GM18868 (cell line): ENCODE measurements around the gene ERMARD.

ENCODE experiments used
- ATAC-seq: cut with Tn5 transposase; IDR thresholded peaks from one replicate; pipeline ENCODE4 v1.9.1; 2021; ENCODE audit warnings: mild to moderate bottlenecking, moderate library complexity; ENCODE audit not compliant: unreplicated experiment

The ERMARD gene

DNA sequence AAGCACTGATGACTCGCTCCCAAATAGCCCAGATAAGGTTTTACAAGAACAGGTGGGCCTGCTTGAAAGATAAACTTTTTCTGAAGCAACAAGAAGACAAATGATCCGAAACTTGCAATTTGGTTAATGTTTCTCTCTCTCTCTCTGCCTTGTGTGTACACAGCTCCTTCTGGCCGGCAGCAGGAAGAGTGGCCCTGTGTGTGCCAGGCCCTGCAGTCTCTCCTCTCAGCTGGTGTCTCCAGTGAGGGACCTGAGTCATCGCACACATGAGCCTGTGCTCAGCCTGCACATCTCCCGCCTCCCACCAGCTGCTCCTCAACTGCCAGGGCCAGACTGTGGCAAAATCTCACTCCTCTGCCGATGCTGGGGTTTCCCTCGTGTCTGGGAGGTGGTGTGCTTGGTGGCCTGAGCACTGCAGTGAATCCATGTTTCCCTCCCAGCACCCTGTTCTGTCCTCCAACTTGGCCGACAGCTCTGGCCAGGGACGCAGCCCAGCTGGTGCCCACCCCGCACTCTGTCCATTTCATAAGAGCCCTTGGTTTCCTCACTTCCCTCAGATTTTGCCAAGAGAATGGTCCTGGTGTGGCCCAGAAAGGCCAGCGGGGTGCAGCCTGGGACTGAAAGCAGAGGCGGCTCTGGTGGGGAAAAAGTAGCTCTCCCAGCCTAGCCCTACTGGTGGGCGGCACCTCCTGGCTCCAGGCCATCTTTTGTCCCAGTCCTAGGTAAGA lies 49.4 kb downstream of the ERMARD start:
- peak; percentile 46 for ATAC-seq

DNA sequence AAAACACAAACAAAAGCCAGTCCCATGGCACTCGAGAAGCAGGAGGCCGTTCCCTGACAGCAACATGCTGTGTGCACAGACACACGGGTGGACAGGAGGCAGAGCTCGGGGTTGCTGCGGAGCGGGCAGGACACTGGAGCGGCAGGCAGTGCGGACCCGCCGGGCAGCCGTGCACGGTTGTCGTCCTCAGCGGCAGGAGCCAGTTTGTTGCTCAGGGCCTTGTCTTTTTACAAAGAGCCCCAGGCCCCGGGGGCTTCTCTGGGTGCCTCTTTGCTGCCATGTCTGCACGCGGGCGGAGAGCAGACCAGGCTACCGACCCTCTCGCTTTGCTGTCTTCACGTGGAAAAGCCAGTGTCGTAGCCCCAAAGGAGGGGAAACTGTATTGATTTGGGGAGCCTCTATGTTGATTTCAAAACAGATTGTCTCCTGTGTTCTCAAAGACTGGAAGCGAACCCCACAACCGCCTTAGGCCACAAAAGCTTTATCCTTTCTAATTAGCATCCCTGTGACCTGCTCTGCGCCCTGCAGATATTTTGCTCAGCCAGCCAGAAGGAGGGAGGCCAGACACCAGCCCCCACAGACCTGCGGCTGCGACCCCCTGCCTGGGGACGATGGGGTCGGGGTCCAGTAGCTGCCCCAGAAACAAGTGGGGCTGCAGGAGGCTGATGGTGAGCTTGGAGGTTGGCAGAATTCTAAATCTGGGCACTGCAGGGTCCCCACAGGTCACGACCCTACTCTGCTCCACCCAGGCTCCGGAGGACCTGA lies 50.2 kb downstream of the ERMARD start:
- no peak for ATAC-seq

DNA sequence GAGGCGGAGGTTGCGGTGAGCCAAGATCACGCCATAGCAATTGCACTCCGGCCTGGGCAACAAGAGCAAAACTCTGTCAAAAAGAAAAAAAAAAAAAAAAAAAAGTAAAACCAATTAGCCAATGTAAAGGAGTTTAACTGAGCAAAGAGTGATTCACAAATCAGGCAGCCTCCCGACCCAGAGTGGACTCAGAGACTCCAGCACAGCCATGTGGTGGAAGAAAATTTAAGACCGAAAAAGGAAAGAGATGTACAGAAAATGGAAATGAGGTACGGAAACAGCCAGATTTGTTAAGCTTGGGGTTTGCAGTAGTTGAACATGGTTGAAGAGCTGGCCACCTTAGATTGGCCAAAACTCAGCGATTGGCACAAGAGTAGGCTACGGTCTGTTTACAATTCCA lies 51.4 kb downstream of the ERMARD start:
- ATAC-seq, result no peak

DNA sequence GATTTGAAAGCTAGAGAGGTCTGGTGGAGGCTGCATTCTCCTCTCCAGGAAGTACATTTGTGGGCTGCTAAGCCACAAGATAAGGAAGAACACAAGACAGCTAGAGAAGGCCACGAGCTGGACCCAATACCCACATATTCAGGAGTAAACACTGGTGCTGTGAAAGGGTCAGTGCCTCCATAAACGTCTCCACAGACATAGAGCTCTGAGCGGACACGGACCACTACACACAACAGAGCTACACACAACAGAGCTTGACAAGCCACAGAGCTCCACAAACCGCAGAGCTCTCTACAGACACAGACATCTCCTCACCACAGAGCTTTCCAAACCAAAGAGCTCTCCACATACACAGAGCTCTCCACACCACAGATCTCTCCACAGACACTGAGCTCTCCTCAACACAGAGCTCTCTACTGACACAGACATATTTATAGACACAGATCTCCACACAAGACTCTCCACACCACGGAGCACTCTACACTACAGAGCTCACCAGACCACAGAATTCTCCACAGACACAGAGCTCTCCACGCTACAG lies 51.9 kb downstream of the ERMARD start:
- ATAC-seq, result no peak

DNA sequence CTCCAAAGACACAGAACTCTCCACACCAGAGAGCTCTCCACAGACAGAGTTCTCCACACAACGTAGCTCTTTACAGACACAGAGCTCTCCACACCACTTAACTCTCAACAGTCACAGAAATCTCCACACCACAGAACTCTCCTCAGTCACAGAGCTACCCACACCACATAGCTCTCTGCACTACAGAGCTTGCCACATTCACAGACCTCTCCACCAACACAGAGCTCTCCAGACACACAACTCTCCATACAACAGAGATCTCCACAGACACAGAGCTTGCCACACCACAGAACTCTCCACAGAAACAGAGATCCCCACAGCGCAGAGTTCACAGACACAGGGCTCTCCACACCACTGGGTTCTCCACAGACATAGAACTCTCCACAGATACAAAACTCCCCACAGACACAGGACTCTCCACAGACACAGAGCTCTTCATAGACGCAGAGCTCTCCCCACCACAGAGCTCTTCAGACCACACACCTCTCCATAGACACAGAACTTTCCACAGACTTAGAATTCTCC lies 52.5 kb downstream of the ERMARD start:
- ATAC-seq, result no peak

DNA sequence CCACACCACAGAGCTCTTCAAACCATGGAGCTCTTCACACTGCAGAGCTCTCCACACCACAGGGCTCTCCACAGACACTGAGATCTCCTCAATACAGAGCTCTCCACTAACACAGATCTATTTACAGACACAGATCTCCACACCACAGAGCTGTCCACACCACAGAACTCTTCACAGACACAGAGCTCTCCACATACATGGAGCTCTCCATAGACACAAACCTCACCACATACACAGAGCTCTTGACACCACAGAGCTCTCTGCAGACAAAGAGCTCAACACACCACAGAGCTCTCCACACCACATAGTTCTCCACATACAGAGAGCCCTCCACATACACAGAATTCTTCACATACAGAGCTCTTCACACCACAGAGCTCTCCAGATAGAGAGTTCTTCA lies 53.0 kb downstream of the ERMARD start:
- no peak for ATAC-seq

DNA sequence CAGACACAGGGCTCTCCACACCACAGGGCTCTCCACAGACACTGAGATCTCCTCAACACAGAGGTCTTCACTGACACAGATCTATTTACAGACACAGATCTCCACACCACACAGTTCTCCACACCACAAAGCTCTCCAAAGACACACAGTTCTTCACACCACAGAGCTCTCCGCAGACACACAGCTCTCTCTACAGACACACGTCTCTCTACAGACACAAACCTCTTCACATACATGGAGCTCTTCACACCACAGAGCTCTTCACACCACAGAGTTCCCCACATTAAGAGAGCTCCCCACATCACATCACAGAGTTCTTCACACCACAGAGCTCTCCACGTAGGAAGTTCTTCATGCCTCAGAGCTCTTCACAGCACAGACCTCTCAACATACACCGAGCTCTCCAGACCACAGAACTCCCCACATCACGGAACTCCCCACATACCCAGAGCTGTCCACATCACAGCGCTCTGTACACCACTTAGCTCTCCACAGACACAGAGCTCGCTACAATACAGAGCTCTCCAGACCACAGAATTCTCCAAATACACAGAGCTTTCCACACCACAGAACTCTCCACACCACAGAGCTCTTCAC lies 53.9 kb downstream of the ERMARD start:
- peak; percentile 47 for ATAC-seq

DNA sequence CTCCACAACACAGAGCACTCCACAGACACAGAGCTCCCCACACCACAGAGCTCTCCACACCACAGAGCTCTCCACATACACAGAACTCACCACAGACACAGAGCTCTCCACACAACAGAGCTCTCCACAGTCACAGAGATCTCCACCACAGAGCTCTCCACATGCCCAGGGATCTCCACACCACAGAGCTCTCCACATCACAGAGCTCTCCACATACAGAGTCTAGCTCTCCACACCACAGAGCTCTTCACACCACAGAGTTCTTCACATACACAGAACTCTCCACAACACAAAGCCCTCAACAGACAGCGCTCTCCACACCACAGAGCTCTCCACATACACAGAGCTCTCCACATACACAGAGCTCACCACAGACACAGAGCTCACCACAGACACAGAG lies 55.3 kb downstream of the ERMARD start:
- ATAC-seq, result no peak

DNA sequence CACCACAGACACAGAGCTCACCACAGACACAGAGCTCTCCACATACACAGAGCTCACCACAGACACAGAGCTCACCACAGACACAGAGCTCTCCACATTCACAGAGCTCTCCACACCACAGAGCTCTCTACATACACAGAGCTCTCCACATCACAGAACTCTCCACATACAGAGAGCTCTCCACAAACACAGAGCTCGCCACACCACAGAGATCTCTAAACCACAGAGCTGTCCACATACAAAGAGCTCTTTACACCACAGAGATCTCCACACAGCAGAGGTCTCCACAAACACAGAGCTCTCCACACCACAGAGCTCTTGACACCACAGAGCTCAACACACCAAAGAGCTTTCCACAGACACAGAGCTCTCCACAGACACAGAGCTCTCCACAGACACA lies 55.8 kb downstream of the ERMARD start:
- ATAC-seq, result no peak

DNA sequence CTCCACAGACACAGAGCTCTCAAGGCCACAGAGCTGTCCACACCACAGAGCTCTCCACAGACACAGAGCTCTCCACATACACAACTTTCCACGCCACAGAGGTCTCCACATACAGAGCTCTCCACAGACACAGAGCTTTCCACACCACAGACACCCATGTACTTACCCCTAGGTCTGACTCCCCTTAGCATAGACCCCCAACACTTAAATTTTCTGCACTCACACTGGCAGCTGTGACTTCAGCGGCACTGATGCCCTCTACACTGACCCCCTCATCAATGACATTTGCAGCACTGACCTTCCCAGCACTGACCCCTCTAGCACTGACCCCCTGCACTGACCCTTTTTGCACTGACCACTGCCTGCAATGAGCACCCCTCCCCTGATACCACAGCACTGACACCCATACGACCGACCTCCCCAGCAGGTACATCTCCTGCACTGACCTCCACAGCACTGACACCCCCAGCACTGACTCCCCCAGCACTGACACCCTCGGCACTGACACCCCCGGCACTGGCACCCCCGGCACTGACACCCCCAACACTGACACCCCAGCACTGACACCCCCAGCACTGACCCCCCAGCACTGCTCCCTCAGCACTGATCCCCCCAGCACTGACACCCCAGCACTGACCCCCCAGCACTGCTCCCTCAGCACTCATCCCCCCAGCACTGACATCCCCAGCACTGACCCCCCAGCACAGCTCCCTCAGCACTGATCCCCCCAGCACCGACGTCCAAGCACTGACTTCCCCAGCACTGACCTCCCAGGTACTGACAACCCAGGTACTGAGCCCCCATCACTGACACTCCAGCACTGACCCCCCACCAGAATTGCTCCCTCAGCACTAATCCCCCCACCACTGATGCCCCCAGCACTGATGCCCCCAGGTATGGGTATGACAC lies 56.5 kb downstream of the ERMARD start:
- ATAC-seq, result no peak

DNA sequence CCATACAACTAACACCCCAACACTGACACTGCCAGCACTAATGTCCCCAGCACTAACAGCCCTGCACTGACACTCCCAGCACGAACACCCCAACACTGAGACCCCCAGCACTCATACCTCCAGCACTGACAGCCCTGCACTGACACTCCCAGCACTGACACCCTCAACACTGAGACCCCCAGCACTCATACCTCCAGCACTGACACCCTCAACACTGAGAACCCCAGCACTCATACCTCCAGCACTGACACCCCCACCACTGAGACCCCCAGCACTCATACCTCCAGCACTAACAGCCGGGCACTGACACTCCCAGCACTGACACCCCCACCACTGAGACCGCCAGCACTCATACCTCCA lies 57.2 kb downstream of the ERMARD start:
- no peak for ATAC-seq

DNA sequence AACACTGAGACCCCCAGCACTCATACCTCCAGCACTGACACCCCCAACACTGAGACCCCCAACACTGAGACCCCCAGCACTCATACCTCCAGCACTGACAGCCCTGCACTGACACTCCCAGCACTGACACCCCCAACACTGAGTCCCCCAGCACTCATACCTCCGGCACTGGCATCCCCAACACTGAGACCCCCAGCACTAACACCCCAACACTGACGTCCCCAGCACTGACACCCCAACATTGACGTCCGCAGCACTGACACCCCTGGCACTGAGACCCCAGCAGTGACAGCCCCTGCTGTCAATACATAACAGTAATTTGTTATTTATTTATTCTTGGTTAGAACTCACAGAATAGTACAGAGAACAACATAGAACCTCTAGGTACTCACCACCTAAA lies 58.0 kb downstream of the ERMARD start:
- no peak for ATAC-seq

DNA sequence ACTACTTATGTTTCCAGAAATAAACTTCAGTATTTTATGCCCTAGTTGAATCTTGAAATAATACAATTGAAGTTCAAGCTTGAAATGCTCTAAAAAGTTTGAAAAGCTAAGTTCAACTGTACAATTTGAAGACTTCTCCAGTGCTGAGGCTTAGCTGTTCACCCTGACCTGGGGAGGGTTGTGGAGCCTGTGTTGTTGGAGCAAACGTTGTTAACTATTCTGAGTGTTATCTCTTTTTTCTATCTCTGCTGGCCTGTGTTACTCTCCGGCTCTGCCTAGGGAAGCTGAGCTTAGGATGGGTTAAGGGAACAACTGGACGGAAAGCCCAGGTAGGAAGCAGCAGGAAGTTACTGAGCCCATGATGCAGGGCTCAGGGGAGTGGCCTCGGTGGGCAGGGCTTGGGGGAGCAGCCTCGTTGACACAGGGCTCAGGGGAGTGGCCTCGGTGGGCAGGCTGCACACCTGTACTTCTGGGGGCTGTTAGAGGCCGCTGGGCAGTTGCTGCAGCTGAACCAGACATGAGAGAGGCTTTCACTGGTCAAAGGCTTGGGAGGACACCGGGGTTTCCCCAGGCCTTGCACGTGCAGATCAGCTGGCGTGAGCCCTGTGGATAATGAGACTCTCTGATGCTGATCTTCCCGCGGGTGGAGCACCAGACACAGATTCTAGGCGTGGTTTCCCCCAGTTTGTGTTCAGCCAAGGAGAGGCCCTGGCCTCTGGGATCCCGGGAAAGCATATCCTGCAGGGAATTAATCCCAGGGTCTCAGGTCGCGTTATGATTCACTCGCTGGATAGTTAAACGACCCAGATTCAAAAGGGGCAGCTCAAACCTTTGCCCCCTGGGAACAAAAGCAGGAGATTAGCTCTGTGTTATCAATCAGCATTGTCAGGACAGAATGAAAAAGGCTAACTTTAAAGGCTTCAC lies 58.9 kb downstream of the ERMARD start:
- no peak for ATAC-seq

DNA sequence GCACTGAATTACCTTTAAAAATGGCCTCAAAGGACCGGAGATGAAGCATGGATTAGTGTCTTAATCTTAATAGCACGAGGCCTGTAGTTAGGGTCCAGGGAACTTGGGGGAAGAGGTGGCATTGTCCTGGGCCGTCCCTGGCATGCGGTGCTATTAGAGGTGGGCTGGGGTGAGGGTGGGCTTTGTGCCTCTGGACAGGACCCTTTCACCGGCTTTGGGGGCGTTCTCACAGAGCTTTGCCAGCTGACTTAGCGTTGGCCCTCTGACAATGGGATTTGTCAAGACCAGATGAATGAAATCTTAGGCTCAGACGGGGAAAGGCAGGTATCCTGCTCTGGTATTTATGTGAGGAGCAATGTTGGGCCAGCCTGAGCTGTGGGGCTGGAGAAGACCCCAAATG lies 59.6 kb downstream of the ERMARD start:
- ATAC-seq, result no peak

DNA sequence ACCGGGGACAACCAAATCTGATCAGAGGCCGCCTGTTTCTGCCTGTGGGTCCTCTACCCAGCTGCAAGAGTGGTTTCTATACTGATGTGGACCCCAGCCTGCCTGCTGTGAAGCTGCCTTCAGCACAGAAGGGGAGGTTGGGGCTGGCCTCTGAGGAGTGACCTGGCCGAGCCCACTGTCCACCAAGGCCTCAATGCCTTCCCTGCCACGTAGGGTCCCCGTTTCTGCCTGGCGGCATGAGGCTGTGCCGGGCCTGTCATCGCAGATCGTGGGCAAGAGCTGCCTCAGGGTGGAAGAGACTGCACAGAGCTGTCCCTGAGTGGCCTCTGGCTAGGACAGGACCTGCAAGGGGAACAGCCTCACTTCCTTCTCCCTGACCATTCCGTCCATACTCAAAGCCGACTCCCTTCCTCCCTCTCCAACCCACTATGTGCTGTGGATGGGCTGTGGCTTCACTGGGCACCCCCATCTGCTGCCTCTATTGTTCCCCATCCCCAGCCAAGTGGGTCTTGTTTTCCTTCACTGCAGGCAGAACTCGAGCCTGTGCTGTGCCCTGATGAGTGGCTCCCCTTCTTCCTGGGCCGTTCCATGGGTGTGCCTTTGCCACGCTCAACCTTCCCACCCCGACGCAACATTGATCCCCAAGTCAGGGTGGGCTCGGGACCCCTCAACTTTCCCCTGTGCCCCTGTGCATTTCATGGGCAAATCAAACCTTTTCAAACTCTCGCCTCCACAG lies 60.3 kb downstream of the ERMARD start:
- no peak for ATAC-seq

DNA sequence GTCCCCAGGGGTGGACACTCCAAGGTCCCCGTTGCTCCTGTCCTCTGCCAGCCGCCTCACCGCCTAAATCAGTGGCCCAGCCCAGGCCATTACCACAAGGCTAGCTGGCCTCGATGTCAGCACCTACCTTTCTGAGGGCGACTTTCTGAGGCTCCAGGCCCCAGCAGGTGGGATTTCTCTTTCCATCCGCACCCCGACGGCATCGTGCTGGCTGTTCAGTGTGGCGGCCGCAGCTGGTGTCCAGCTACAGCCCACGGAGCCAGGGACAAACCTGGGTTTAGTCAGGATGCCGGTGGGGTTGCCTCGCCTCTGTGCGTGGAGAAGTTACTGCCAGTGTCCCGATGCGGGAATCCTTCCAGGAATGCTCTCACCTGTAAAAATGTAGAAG lies 60.8 kb downstream of the ERMARD start:
- ATAC-seq, result no peak

DNA sequence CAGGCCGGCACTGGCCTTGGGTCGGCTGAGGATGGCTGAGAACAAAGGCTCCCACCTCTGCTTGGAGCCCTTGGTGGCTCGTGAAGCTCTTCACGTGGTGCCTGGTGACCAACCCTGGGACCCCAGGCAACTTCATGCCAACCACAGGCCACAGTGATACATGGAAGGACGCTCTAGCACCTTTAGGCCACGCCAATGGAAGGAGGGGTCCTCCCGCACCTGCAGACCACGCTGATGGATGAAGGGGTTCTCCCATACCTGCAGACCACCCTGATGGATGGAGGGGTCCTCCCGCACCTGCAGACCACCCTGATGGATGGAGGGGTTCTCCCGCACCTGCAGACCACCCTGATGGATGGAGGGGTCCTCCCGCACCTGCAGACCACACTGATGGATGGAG lies 62.5 kb downstream of the ERMARD start:
- ATAC-seq, result no peak

DNA sequence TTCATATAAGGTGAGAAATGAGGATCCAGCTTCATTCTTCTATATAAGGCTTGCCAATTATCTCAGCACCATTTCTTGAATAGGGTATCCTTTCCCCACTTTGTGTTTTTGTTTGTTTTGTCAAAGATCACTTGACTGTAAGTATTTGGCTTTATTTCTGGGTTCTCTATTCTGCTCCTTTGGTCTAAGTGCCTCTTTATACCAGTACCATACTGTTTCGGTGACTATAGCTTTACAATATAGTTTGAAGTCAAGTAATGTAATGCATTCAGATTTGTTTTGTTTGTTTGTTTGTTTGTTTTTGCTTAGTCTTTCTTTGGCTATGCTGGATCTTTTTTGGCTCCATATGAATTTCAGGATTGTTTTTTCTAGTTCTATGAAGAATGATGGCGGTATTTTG lies 64.6 kb downstream of the ERMARD start:
- ATAC-seq, result no peak

DNA sequence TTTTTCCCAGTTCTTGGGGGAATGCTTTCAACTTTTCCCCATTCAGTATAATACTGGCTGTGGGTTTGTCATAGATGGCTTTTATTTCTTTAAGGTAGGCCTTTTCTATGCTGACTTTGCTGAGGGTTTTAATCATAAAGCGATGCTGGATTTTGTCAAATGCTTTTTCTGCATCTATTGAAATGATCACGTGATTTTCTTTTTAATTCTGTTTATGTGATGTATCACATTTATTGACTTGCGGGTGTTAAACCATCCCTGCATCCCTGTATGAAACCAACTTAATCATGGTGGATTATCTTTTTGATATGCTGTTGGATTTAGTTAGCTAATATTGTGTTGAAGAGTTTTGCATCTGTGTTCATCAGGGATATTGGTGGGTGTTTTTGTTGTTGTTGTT lies 65.6 kb downstream of the ERMARD start:
- no peak for ATAC-seq
